Measurements from ENCODE around the gene RNF151.
A peak's percentile ranks its signal among the peaks of the same experiment; 100 is the strongest.
"Not testable (repeated sequence)": the region's sequence is repeated elsewhere in the genome, so short reads cannot be mapped to it uniquely, and the experiment has no call there.

RNF151 gene

GRCh38 chr16:1961651-1962067 lies 5.0 kb upstream of the RNF151 start:
- CTCF ChIA-PET: interaction anchor here (1.6 to 2.2 kb wide), 2 partner anchors 21 to 39 kb away, joined by 5 to 11 read pairs; no protein-coding TSS in a partner anchor
- peak; percentile 25 for DNase-seq (ENCODE audit: extremely low spot score)
- POLR2A ChIA-PET: interaction anchor here (1.1 to 3.6 kb wide), 8 partner anchors 9 to 194 kb away, joined by 4 to 33 read pairs (median 10); partner anchors contain the start of genes MSRB1, NUBP2, SPSB3 and TBL3
- TF ChIP-seq ELF4 (IDR thresholded peaks at IDR 0.05): peak; percentile 32; the same call in 1 of the 2 replicates
- no peak for TF ChIP-seq ARNT (IDR thresholded peaks at IDR 0.05)

- ChIA-PET POLR2A (interaction anchor here (1.1 to 4.6 kb wide), 8 partner anchors 8 to 180 kb away, joined by 4 to 95 read pairs (median 12); partner anchors contain the start of genes MSRB1, NUBP2, SPSB3 and TBL3), CTCF (interaction anchor here (2.2 kb wide), 1 partner anchor 21 kb away, joined by 11 read pairs; no protein-coding TSS in a partner anchor)
Observed at GRCh38 chr16:1962161-1963153, 4.2 kb upstream of the RNF151 start.

GRCh38 chr16:1963806-1964505 lies 2.7 kb upstream of the RNF151 start:
- CTCF ChIA-PET: interaction anchor here (1.4 kb wide), 1 partner anchor 23 kb away, joined by 7 read pairs; no protein-coding TSS in a partner anchor
- POLR2A ChIA-PET: interaction anchor here (0.7 to 4.6 kb wide), 56 partner anchors 8 to 261 kb away, joined by 3 to 95 read pairs (median 6); partner anchors contain the start of genes FAHD1, GFER, HAGH and MAPK8IP3
- no peak for TF ChIP-seq L3MBTL2 (conservative IDR thresholded peaks at IDR 0.05)
- no peak for TF ChIP-seq CTBP1 (IDR thresholded peaks at IDR 0.05; ENCODE audit: borderline replicate concordance)
- no peak for TF ChIP-seq SP1 (IDR thresholded peaks at IDR 0.05)
- DNase-seq (ENCODE audit: extremely low spot score): no peak

More at GRCh38 chr16:1962161-1963153, 4.2 kb upstream of the RNF151 start:
- DNase-seq (ENCODE audit: extremely low spot score): not testable (repeated sequence)

GRCh38 chr16:1964506-1965395 lies 1.9 kb upstream of the RNF151 start, which contains the start of gene RPS2:
TSS of gene RPS2 (minus strand) at chr16:1964826. CDS start at chr16:1964625, 201 bp downstream.
- CTCF ChIA-PET: interaction anchor here (1.4 kb wide), 1 partner anchor 24 kb away, joined by 7 read pairs; no protein-coding TSS in a partner anchor
- peak; percentile 100 for DNase-seq (ENCODE audit: extremely low spot score)
- POLR2A ChIA-PET: interaction anchor here (0.6 to 4.6 kb wide), 74 partner anchors 9 to 267 kb away, joined by 3 to 95 read pairs (median 5); partner anchors contain the start of genes FAHD1, GFER, HAGH and MAPK8IP3
- TF ChIP-seq FOXM1 (IDR thresholded peaks at IDR 0.05; ENCODE audit: borderline replicate concordance): peak; percentile 87; the same call in 1 of the 2 replicates
- TF ChIP-seq SUZ12 (IDR thresholded peaks at IDR 0.05): no peak
- TF ChIP-seq SP1 (IDR thresholded peaks at IDR 0.05): no peak
- TF ChIP-seq BHLHE40 (IDR thresholded peaks at IDR 0.05; ENCODE audit: borderline replicate concordance): no peak
- TF ChIP-seq TARDBP (IDR thresholded peaks at IDR 0.05): no peak
- TF ChIP-seq PKNOX1 (IDR thresholded peaks at IDR 0.05): no peak
- TF ChIP-seq FOXA1 (IDR thresholded peaks at IDR 0.05): no peak
- peak; percentile 98 for TF ChIP-seq ELF4 (IDR thresholded peaks at IDR 0.05)
- TF ChIP-seq LEF1 (IDR thresholded peaks at IDR 0.05; ENCODE audit: borderline replicate concordance): no peak
- TF ChIP-seq FOXK2 (IDR thresholded peaks at IDR 0.05): no peak
- peak; percentile 60 for TF ChIP-seq L3MBTL2 (conservative IDR thresholded peaks at IDR 0.05)
- TF ChIP-seq NFRKB (IDR thresholded peaks at IDR 0.05): peak; percentile 73
- TF ChIP-seq ARNT (IDR thresholded peaks at IDR 0.05): peak; percentile 52
- peak; percentile 29; the same call in 1 of the 2 replicates for TF ChIP-seq CTBP1 (IDR thresholded peaks at IDR 0.05; ENCODE audit: borderline replicate concordance)
- TF ChIP-seq ZNF384 (IDR thresholded peaks at IDR 0.05): no peak
- TF ChIP-seq HDGF (IDR thresholded peaks at IDR 0.05; ENCODE audit: borderline replicate concordance): no peak

GRCh38 chr16:1965396-1966001 lies 1.2 kb upstream of the RNF151 start:
- POLR2A ChIA-PET: interaction anchor here (0.6 to 4.6 kb wide), 59 partner anchors 9 to 266 kb away, joined by 3 to 95 read pairs (median 6); partner anchors contain the start of genes FAHD1, GFER, HAGH and MAPK8IP3
- CTCF ChIA-PET: interaction anchor here (0.7 to 1.4 kb wide), 2 partner anchors 24 to 120 kb away, joined by 4 to 7 read pairs; no protein-coding TSS in a partner anchor
- no peak for DNase-seq (ENCODE audit: extremely low spot score)
- no peak for TF ChIP-seq ZNF384 (IDR thresholded peaks at IDR 0.05)
- TF ChIP-seq FOXM1 (IDR thresholded peaks at IDR 0.05; ENCODE audit: borderline replicate concordance): no peak
- TF ChIP-seq HDGF (IDR thresholded peaks at IDR 0.05; ENCODE audit: borderline replicate concordance): no peak
- no peak for TF ChIP-seq FOXA1 (IDR thresholded peaks at IDR 0.05)
- no peak for TF ChIP-seq L3MBTL2 (conservative IDR thresholded peaks at IDR 0.05)

All from HEK293T (cell line).